Glutamatergic neuron (in vitro differentiated cells): ENCODE measurements around the gene RTN4IP1. TPM values are rescaled to one million over a fixed set of nuclear protein-coding genes. Genes with fewer than 3 reads are reported as not detected.

ENCODE experiments used
- DNase-seq: peaks from one replicate; pipeline ENCODE4 v3.0.0; 2022
- H3K27ac Mint-ChIP-seq: one replicate; pipeline ENCODE4 v1.8.0; 2020; ENCODE audit warnings: mild to moderate bottlenecking, mixed read lengths, inconsistent platforms; ENCODE audit not compliant: unreplicated experiment
- H3K27me3 Mint-ChIP-seq: one replicate; pipeline ENCODE4 v1.8.0; 2020; ENCODE audit warnings: mild to moderate bottlenecking, moderate library complexity, mixed read lengths, inconsistent platforms; ENCODE audit not compliant: unreplicated experiment
- H3K36me3 Mint-ChIP-seq: one replicate; pipeline ENCODE4 v1.8.0; 2020; ENCODE audit warnings: mild to moderate bottlenecking, mixed read lengths, inconsistent platforms; ENCODE audit not compliant: unreplicated experiment
- H3K4me1 Mint-ChIP-seq: one replicate; pipeline ENCODE4 v1.8.0; 2020; ENCODE audit warnings: mild to moderate bottlenecking, low read depth, mixed read lengths, inconsistent platforms; ENCODE audit not compliant: unreplicated experiment
- H3K4me3 Mint-ChIP-seq: one replicate; pipeline ENCODE4 v1.8.0; 2020; ENCODE audit warnings: mild to moderate bottlenecking, mixed read lengths, inconsistent platforms; ENCODE audit not compliant: unreplicated experiment
- H3K9me3 Mint-ChIP-seq: one replicate; pipeline ENCODE4 v1.8.0; 2020; ENCODE audit warnings: mild to moderate bottlenecking, moderate library complexity, mixed read lengths, inconsistent platforms; ENCODE audit not compliant: unreplicated experiment
- CTCF ChIP-seq: fragments of 200-600 bp; sonication (generic); IDR thresholded peaks from one replicate; pipeline ENCODE4 v1.5.0; 2021; ENCODE audit not compliant: partially characterized antibody, unreplicated experiment
- total RNA-seq: library from RNA; stranded (reverse); fragmentation: NEBNext Ultra II Directional; extraction: Animal tissue kit (Norgen Biotek cat#: 25700); gene quantifications from one replicate; pipeline ENCODE4 v1.2.1, GENCODE V29; 2021; ENCODE audit not compliant: unreplicated experiment

The RTN4IP1 gene
- total RNA-seq, 1 donor from 2014 or later = 4.7 TPM

DNA sequence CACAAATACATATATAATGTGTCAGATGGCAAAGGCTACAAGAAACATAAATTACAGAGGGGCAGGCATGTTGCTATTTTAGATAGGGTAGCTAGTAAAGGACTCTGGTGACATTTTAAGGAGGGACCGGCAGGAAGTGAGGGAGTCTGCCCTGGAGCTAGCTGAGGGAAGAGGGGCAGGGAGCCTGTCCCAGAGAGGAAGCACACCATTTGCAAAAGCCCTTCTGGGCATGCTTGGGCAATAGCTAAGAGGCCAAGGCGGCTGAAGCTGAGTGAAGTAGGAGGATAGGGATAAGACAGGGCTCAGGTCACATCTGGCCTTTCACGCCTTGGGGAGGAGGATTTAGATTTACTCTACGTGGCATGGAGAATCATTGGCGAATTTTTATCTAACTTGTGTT is 96.2 kb downstream of the RTN4IP1 start:
- Mint-ChIP-seq H3K27ac (no peak overlapping the region), H3K27me3 (no peaks in the 10 kb centered on the region), H3K4me1 (no peaks in the 10 kb centered on the region), H3K36me3 (no peaks in the 10 kb centered on the region), H3K9me3 (no peaks in the 10 kb centered on the region), H3K4me3 (no peak overlapping the region)
- DNase-seq = no peak
- no peak for TF ChIP-seq CTCF

GRCh38 chr6:106530502-106530901 is 98.8 kb downstream of the RTN4IP1 start:
- no peaks in the 10 kb centered on the region for H3K27me3 Mint-ChIP-seq
- no peaks in the 10 kb centered on the region for H3K9me3 Mint-ChIP-seq
- H3K4me1 Mint-ChIP-seq = no peaks in the 10 kb centered on the region
- no peak for DNase-seq
- H3K27ac Mint-ChIP-seq = no peak overlapping the region
- H3K36me3 Mint-ChIP-seq = no peaks in the 10 kb centered on the region
- TF ChIP-seq CTCF = no peak
- H3K4me3 Mint-ChIP-seq = no peak overlapping the region

DNA sequence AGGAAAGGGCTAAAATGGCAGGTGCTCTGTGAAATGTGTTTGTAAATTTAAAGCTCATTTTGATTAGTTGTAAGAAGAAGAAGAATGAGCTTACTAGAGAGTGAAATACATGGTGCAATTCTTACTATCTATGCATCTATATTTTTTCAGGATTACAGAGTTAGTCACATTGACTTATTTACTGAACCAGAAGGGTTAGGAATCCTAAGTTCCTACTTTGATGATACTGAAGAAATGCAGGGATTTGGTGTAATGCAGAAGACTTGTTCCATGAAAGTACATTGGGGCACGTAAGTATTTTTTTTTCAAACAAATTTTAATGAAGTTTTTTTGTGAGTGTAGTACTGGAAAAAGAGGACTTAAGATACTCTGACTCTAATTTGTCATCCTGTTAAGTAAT is 99.3 kb downstream of the RTN4IP1 start:
- Mint-ChIP-seq H3K4me1 (no peaks in the 10 kb centered on the region), H3K9me3 (no peaks in the 10 kb centered on the region), H3K27me3 (no peaks in the 10 kb centered on the region), H3K27ac (no peak overlapping the region), H3K4me3 (no peak overlapping the region), H3K36me3 (no peaks in the 10 kb centered on the region)
- no peak for TF ChIP-seq CTCF
- no peak for DNase-seq

- Mint-ChIP-seq H3K4me3 (no peak overlapping the region), H3K4me1 (no peaks in the 10 kb centered on the region), H3K27me3 (no peaks in the 10 kb centered on the region), H3K36me3 (no peaks in the 10 kb centered on the region), H3K27ac (no peak overlapping the region), H3K9me3 (no peaks in the 10 kb centered on the region)
- no peak for DNase-seq
- TF ChIP-seq CTCF = no peak
Measured at GRCh38 chr6:106529438-106529837, 99.9 kb downstream of the RTN4IP1 start.

GRCh38 chr6:106528521-106528920 is 100.8 kb downstream of the RTN4IP1 start:
- H3K36me3 Mint-ChIP-seq = no peaks in the 10 kb centered on the region
- H3K27me3 Mint-ChIP-seq = no peaks in the 10 kb centered on the region
- no peak overlapping the region for H3K4me3 Mint-ChIP-seq
- TF ChIP-seq CTCF = no peak
- DNase-seq = no peak
- no peak overlapping the region for H3K27ac Mint-ChIP-seq
- H3K9me3 Mint-ChIP-seq = no peaks in the 10 kb centered on the region
- H3K4me1 Mint-ChIP-seq = no peaks in the 10 kb centered on the region
